HG03139 (cell line): Measurements from ENCODE around the gene MTA1.

Experiments
- ATAC-seq: cut with Tn5 transposase; IDR thresholded peaks from one replicate; pipeline ENCODE4 v1.9.1; 2021; ENCODE audit not compliant: unreplicated experiment

The MTA1 gene

DNA sequence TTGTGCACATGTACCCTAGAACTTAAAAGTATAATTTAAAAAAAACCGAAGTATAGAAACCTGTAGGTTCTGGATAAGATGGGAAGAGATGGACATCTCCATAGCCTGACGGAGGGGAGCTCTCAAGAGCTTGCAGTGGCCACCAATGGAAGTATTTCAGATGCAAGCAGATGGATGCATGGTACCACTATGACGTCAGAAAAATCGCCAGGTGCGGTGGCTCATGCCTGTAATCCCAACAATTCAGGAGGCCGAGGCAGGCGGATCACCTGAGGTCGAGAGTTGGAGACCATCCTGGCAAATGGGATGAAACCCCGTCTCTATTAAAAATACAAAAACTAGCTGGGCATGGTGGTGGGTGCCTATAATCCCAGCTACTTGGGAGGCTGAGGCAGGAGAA lies 17.9 kb upstream of the MTA1 start:
- no peak for ATAC-seq

DNA sequence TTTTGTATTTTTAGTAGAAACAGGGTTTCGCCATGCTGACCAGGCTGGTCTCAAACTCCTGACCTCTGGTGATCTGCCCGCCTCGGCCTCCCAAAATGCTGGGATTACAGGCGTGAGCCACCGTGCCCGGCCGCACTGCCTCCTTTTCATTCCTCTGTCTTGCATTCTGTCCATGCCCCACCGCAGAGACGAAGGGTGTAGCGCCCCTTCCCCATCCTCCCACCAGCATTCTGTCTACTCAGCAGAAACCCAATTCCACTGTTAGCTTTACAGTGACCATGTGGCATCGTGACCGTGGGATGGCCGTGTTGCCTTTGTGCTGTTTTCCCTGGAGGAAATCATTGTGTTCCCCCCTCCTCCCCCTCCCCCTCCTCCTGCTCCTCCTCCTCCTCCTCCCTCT lies 11.0 kb upstream of the MTA1 start:
- no peak for ATAC-seq

DNA sequence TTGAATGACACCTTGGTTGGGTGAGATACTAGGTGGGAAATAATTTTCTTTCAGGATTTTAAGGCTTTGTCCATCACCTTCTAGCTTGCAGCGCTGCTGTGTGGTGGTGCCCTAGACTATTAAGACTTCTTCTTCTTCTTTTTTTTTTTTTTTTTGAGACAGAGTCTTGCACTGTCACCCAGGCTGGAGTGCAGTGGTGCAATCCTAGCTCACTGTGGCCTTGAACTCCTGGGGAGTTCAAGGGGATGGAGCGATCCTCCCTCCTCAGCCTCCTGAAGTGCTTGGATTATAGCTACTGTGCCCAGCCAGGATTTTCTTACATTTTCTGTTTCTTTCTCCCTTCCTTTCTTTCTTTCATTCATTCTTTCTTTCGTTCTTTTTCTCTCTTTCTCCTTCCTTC lies 10.3 kb upstream of the MTA1 start:
- ATAC-seq: no peak

DNA sequence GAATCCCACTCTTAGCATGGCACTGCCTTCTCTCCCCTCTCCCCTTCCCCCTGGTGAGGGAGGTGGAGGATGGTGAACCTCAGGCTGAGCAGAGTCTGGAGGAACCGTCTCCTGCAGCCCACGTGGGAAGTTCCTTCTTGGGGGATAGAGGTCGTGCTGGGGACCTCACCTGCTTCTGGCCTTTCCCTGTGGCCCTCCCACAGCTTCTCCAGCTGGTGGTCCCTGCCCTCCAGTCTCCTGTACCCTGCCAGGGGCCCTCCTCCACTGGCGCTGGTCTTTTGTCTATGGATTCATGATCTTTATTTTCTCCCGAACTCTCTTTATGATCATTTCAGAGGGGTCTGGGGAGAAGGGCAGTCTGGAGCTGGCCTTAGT lies 9.0 kb upstream of the MTA1 start:
- ATAC-seq: no peak

DNA sequence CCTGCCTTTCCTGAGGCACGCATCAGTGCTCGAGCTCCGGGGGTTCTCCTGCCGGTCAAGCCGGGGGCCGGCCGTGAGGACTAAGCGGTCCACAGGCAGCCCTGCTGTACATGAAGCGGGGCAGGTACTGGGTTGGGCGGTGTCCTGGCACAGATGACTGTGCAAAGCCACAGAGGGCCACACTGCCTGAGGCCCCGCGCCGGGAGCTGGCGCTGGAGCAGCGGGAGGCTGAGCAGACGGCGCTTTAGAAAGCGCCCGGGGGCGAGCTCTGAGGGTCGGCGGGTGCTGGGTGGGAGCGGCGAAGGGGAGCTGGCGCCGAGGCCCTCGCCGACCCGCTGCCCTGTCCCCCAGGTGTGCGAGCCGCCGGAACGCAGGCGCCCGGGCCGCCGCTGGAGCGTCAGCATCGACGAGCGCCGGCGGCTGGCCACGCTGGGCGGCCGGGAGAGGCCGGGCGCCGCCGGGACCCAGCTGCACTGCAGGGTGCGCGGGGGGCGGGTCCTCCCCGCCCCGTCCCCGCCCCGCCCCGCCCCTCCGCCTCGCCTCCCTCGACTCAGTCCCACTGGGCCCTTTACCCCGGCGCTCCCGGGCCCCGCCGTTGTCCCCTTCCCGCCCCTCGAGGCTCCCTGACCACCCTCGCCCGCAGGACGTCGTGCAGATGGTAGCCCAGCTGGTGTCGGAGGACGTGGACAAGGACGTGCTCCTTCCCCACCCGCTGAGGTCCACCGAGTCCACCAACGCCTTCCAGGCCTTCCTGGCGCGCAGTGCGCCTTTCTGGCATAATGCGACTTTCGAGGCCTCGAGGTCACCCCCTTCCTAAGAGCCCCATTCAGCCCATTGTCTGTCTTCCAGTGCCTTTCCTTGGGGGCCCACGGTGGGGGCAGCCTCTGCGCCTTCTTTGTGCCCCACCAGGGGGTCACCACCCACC lies 8.3 kb upstream of the MTA1 start:
- no peak for ATAC-seq

DNA sequence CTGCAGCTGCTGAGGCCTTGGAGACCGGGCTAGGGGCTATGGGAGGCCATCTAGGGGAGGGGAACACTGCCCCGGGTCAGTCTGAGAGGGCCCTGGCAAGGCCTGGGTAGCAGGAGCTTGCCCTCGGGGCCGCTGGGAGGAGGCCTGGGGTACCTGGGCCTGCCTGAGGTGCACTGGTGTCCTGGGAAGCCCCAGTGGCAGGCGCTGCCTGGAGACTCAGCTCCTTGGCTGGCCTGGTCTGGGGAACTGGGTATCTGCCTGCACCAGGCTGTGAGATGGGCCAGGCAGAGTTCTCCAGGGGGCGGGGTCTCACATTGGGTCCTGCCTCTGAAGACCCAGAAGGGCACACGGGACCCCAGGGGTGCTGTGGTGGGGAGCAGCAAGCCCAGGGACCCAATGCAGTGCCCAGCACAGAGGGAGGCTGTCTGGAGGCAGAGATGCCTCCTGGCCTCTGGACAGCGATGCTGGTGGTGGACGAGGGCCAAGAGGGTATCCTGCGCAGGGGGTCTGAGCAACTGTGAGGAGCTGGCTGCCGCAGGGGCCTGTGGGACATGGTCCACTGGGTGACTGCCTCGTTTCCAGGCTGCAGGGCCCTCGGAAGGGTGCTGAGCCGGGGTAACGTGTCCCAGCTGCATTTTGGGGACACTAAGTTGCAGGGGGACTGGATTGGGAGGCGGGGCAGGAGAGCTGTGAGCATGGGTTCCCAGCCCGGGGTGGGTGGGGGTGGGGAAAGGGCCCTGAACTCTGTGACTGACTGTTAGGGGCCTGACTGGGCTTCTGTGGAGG lies 7.4 kb upstream of the MTA1 start:
- no peak for ATAC-seq

DNA sequence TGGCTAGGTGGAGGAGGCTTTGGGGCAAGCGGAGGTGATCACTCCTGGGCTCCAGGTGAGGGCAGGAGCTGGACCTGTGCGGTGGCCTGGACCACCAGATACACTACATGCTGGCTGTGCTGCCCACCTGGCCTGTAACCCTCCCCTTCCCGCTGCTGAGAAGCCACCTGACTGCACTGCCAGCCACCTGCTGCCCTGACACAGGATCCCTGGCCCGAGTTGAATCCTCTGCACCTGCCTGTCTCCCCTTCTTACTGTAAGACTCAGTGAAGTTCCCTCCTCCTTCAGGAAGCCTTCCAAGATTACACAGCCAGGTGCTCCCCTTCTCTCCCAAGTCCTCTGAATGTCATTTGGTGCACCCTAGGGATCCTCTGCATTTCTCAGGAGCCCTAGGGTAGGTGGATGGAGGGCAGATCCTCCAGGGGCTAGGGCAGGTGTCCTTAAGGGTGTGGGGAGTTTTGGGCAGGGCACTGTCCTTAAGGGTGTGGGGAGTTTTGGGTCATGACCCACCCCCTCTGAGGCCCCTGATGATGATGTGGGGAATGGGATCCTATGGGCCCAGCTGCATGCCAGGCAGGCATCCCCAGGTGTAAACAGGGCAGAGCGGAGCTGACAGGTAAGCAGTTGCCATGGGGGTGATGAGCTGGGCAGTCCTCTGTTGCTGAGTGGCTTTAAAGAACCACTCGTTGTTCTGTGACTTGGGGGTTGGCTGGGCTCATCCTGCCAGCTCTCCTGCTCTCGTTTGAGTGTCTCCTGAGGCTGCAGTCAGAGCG lies 6.7 kb upstream of the MTA1 start:
- no peak for ATAC-seq

DNA sequence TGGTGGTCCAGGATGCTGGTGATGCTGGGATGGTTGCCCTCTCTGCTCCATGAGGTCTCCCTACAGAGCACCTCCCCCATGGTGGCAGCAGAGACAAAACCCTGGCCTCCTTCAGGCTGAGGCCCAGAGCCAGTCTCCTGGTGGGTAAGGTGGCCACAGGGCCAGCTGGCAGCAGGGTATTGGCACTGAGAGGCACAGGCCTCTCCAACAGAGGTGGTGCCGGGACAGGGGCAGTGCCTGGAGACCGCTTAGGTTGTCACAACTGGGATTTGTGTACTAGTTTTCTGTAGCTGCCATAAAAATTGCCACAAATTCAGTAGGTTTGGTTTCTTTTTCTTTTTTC lies 6.1 kb upstream of the MTA1 start:
- ATAC-seq: no peak

DNA sequence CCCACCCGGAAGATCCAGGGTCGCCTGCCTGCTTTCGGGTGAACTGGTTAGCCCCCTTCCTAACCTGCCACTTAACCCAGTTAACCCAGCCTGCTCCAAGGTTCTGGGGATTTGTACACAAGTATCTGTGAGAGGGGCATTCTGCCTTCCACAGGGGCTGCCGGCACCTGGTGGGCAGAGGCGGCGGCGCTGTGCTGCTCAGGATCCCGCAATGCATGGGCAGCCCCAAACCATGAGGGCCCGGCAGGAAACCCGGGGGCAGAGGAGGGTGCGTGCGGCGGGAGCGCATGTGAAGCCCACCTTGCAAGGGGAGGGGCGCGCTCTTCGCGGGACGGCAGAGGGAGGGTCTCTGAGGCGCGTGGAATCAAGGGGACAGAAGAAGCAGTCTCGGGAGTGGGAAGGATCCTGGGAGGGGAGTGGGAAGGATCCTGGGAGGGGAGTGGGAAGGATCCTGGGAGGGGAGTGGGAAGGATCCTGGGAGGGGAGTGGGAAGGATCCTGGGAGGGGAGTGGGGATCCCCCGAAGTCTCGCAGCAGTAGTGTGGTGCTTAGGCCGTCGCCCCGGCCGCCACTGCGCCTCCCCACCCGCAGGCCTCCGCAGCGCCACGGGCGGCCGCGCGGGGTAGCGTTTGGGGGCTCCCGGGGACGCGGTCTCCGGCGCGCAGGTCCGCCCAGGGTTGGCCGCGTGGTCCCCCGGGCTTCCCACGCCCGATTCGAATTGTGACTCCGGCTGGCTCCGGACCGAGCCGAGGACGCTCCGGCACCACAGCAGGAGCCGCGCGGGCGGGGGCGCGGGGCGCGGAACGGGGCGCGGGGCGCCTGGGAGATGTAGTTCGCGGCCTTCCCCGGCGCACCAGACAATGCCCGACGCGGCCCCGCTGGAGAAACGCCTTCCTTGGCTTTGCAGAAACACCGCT lies 4.9 kb upstream of the MTA1 start:
- no peak for ATAC-seq

DNA sequence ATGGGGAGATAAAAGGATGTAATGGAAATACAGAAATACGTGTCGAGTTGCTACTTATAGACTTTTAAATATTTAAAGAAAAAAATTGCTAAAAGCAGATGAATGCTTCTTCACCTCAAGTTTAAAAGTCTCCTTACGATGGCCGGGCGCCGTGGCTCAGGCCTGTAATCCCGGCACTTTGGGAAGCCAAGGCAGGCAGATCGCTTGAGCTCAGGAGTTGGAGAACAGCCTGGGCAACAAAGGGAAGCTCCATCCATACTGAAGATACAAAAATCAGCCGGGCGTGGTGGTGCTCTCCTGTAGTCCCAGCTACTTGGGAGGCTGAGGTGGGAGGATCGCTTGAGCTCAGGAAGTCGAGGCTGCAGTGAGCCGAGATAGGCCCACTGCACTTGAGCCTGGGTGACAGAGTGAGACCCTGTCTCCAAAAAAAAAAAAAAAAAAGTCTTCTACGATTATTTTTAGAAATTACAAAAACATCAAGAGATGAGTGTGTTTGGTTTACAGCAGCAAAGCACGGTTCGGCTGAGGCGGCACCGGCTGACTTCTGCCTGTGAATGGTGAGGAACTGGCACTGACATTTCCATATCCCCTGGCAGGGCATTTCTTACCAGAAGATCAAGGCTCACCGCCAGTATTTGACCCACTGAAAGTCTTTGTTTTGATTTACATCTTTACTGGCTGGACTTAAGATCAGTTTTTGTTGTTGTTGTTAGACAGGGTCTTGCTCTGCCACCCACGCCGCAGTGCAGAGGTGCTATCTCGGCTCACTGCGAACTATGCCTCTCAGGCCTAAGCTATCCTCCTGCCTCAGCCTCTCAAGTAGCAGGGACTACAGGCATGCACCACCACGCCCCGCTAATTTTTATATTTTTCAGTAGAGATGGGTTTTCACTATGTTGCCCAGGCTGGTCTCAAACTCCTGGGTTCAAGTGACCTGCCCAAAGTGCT lies 3.9 kb upstream of the MTA1 start:
- no peak for ATAC-seq

DNA sequence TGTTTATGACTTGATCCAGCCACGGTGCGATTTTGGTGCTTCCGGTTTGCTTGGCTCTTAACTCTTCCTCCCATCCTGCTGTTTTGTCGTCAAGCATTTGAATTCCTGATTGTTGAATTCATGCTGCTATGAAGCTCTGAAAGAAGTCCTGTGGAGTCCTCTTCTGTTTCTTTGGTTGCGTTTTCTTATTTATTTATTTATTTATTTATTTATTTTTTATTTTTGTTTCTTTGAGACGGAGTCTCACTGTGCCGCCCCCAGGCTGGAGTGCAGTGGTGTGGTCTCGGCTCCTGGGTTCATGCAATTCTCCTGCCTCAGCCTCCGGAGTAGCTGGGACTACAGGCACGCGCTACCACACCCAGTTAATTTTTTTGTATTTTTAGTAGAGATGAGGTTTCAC lies 3.0 kb upstream of the MTA1 start:
- no peak for ATAC-seq

DNA sequence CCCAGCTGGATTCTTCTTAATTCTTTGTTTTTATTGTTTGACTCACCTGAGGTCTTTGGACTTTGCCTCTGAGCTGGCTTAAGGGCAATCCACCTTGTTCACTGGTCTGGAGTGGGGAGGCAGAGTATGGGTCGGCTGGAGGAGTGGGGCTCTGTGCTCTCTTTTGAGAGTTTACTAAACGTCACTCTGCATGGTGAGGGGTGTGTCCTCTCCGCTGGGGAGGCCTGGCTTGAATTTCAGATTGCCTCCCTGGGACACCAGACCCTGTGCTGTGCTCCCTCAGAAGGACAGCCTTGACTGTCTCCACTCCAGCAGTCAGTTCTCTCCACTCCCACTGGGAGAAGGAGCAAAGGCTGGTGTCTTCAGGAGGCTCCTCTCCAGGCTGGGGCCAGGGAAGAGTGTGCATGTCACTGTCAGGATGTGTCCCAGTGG lies 1.9 kb upstream of the MTA1 start:
- no peak for ATAC-seq

DNA sequence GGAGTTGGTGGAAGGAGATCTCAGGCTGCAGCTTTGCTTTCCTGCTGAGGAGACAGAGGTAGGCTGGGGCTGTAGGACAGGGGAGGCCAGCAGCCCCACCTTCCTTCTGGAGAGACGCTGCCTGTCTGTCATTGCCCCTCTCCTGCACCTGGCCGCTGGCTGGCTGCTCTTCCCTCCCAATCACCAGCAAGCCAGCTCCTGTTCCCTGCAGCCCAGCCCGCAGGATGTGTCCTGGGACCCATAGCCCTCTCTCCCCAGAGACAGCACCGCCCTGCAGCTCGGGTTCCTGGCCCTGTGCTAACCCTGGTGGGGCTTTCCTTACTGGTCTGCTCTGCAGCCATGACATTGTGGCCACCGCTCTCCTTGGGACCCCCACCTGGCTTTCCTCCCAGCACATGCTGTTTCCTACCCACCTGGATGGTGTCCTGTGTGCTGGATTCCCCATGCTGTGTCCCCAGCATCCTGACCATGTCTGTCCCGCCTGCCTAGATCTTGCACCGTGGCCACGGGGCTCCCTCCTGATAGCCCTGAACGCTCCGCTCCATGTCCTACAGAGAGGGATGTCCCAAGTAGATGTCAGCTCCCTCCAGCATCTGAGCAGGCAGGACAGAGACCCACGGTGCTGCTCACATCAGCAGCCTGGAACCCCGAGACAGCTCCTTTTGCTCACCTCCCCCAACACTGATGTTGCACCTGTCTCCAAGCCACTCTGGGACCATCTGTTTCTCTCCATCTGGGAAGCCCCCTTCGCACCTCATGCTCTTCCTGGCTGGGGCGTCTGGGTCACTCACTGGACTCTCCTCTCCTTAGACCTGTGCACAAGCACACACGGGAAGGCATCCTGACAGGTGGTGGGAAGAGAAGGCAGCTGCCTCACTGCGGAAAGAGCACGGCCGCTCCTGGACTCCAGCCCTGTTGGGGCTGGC lies 1.1 kb upstream of the MTA1 start:
- ATAC-seq: no peak

DNA sequence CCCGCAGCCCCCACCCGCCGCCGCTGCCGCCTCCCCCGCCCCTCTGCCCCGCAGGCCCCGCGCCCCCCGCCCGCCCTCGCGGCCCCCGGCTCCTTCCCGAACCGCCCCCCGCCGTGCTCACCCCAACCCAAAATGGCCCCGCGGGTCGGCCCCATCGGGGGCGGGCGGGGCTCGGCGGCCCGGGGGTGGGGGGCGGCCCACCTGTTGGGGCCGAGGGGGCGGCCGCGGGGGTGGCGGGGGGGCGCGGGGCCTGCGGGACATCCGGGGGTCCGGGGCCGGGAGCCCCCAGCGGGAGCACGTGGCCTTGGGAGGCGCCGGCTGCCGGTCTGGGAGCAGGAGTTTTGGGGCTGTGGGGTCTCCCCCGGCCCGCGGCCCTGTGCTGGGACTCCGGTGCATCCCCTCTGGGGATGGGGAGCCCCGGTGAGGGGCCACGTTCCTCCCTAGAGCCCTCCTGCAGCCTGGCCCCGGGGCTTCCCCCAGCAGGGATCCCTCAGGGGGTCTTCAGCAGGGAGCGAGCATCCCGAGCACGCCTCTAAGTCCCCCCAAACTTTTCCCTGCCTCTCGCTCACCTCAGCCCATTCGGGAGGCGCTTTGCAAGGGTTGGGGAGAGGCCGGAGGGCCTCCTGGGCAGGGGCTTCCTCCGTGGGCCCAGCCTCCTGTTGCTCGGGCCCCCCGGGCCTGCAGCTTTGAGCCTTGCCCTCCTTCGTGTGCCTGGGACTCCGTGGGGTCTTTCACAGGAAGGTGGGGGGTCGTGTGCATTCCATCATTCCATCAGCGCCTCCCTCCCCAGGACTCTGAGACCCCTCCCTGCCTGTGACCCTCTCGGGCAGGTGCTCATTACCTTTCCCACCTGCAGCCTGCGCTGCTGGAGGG lies 710 bp downstream of the MTA1 start:
- no peak for ATAC-seq

DNA sequence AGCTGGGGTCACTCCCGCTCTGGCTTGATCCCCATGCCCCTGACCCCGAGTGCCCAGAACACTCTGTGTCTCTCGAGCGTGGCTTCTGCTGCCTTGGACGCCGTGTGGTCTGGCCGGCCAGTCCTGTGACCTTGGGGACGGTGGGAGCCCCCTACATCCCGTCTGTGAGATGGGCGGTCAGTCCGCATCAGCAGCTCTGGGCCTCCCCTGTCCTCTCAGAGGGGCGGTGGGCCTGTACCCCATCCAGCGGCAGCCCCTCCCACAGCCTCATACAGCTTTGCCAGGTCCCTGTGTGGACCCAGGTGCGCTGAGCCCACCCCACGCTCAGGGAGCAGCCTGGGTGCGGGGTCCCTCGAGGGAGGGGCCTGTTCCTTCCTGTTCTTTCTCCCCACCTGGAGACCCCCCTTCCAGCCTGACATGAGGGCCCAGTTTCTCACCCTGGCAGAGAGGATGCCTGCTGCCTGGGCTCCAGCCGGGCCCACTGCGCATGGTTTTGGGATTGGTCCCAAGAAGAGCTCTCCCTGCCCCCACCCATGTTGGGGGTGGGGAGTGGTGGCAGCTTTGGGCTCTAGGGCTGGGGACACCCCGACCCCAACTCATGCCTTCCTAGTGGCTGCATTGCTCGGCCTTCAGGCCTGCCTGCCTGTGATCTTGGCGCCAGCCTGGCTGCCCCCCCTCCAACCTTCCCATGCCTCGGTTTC lies 1.5 kb downstream of the MTA1 start:
- ATAC-seq: no peak

DNA sequence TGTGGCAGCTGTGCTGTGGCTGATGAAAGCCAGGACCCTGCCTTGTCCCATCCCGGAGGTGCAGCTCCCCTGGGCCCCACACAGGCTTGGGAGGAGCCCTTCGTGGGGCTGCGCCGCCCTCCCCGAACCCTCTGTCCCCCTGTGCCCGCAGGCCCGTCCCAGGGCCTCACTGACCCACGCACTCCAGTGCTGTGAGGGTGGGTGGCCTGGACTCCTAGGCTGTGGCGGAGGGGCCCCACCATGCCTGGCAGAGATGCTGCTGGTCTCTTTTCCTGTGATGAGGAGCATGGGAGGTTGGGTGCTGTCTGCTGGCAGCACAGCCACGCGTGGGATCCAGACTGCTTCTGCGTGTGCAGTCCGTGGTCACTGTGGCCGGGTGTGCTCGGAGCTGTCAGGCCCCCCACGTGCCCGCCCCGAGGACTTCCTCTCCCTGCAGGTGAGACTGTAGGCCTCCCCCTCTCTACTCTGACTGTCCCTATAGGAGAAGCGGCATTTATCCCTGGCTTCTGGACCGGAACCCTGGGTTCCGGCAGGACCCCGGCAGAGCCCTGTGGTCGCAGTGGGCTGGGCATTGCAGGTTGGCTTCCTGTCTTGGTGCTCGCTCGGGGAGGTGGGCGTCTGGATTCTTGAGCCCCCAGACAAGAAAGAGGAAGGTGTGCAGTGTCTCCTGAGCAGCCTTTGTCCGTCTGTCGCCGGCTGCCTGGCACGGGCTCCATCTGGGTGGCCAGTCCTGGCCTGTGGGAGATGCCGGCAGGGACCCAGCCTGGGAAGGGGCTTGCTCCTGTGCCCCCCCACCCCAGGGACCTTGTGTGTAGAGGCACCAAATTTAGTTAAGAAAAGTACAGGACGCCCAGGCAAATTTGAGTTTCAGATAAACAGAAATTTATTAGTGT lies 2.3 kb downstream of the MTA1 start:
- ATAC-seq: no peak
